Activated CD8-positive, alpha-beta memory T cell treated with anti-CD3 and anti-CD28 coated beads for 36 hours (primary cell): ENCODE data around the gene ACKR2. TPM values are rescaled to one million over a fixed set of nuclear protein-coding genes. Genes with fewer than 3 reads are reported as not detected.

Experiments
- CTCF ChIA-PET: fragments of 350-600 bp; sonication (Branson Sonifier 250); formaldehyde crosslinking; loops from one replicate; lab custom pipeline; 2021; ENCODE audit warnings: antibody characterized with exemption; lab: Charles Lee
- POLR2A ChIA-PET: fragments of 350-600 bp; sonication (Branson Sonifier 250); formaldehyde crosslinking; loops from one replicate; lab custom pipeline; 2021; ENCODE audit warnings: antibody characterized with exemption; lab: Charles Lee
- total RNA-seq, 2 experiments: library from RNA; stranded (reverse); gene quantifications; one replicate each; pipeline ENCODE4 v1.2.3, GENCODE V29; 2021

Gene ACKR2
- total RNA-seq, 2 experiments from 2014 or later: 1.3 to 1.4 TPM

- CTCF ChIA-PET: interaction anchor here (0.7 kb wide), 1 partner anchor 1500 kb away, joined by 4 read pairs; no protein-coding TSS in a partner anchor
- POLR2A ChIA-PET: no interaction called here
Observed at GRCh38 chr3:42902257-42902656, 93.0 kb downstream of the ACKR2 start.

GRCh38 chr3:42904076-42904475, 94.8 kb downstream of the ACKR2 start:
- ChIA-PET CTCF (no interaction called here), POLR2A (no interaction called here)

GRCh38 chr3:42905740-42906069, 96.5 kb downstream of the ACKR2 start:
- ChIA-PET CTCF (no interaction called here), POLR2A (no interaction called here)

GRCh38 chr3:42906070-42906847, 97.0 kb downstream of the ACKR2 start, which contains the start of gene ZNF662:
Gene ZNF662 (plus strand): TSS chr3:42906142. CDS start chr3:42908115, 1,973 bp downstream.
- CTCF ChIA-PET: no interaction called here
- POLR2A ChIA-PET: no interaction called here

GRCh38 chr3:42906848-42907183, 97.6 kb downstream of the ACKR2 start:
- ChIA-PET POLR2A (no interaction called here), CTCF (no interaction called here)

GRCh38 chr3:42908675-42909074, 99.4 kb downstream of the ACKR2 start:
- POLR2A ChIA-PET: no interaction called here
- CTCF ChIA-PET: no interaction called here

- POLR2A ChIA-PET: no interaction called here
- CTCF ChIA-PET: no interaction called here
Observed at GRCh38 chr3:42911551-42911950, 102.3 kb downstream of the ACKR2 start.

- ChIA-PET CTCF (interaction anchor here (1.2 kb wide), 1 partner anchor 22 kb away, joined by 3 read pairs; no protein-coding TSS in a partner anchor), POLR2A (no interaction called here)
Observed at GRCh38 chr3:42914771-42915515, 105.7 kb downstream of the ACKR2 start.

Other genes starting within 250 kb of the ACKR2 start
- 10 to 100 TPM; 46.8 to 46.9 TPM for gene SEC22C, start 227.5 kb upstream of the ACKR2 start, total RNA-seq
- gene SS18L2, start 218.6 kb upstream of the ACKR2 start, total RNA-seq: 10 to 100 TPM; 86.8 to 92.1 TPM
- 10 to 100 TPM; 46.8 to 51.4 TPM for gene NKTR, start 208.8 kb upstream of the ACKR2 start, total RNA-seq
- gene ZBTB47, start 155.7 kb upstream of the ACKR2 start, total RNA-seq: 1 to 10 TPM; 1.1 to 1.2 TPM
- not detected for gene KLHL40, start 123.9 kb upstream of the ACKR2 start, total RNA-seq
- not detected for gene HHATL, start 106.6 kb upstream of the ACKR2 start, total RNA-seq
- gene CCDC13, start 36.2 kb upstream of the ACKR2 start, total RNA-seq: under 1 TPM; 0.42 to 0.52 TPM
- 10 to 100 TPM; 90.6 to 92.0 TPM for gene HIGD1A, start 5.0 kb upstream of the ACKR2 start, total RNA-seq
- not detected for gene CYP8B1, start 66.4 kb downstream of the ACKR2 start, total RNA-seq
- under 1 TPM; 0.86 to 0.91 TPM for gene ZNF662, start 96.7 kb downstream of the ACKR2 start, total RNA-seq
- not detected for gene GASK1A, start 169.9 kb downstream of the ACKR2 start, total RNA-seq